Left lung (tissue), 10 donors: ENCODE measurements around the gene FPR2. TPM values are rescaled to one million over a fixed set of nuclear protein-coding genes. Genes with fewer than 3 reads are reported as not detected.

Source experiments
- ATAC-seq: fragments of 200-7000 bp; cut with Tn5 transposase; one replicate; pipeline ENCODE4 v1.9.1; 2020; ENCODE audit warnings: moderate library complexity
- DNase-seq, 4 donors: peaks; one replicate each; pipeline ENCODE4 v3.0.0-alpha.2; 2013 to 2020
- H3K27ac ChIP-seq, 2 donors: fragments of 200-600 bp; sonication (generic) in 1 of 2; one replicate each; pipeline versions ENCODE4 v1.5.0 to v1.8.0; 2020 to 2021
- H3K27me3 ChIP-seq, 2 donors: fragments of 200-600 bp; sonication (generic) in 1 of 2; one replicate each; pipeline versions ENCODE4 v1.5.0 to v1.8.0; 2020 to 2021
- H3K36me3 ChIP-seq, 2 donors: fragments of 200-600 bp; sonication (generic) in 1 of 2; one replicate each; pipeline versions ENCODE4 v1.5.0 to v1.8.0; 2020 to 2021
- H3K4me1 ChIP-seq, 2 donors: fragments of 200-600 bp; one replicate each; pipeline ENCODE4 v1.8.0; 2021
- H3K4me3 ChIP-seq, 2 donors: fragments of 200-600 bp; sonication (generic) in 1 of 2; one replicate each; pipeline versions ENCODE4 v1.5.0 to v1.8.0; 2020 to 2021; ENCODE audit warnings: mild to moderate bottlenecking in 1 of 2
- H3K9me3 ChIP-seq, 2 donors: fragments of 200-600 bp; sonication (generic) in 1 of 2; one replicate each; pipeline versions ENCODE4 v1.5.0 to v1.8.0; 2020 to 2021
- intact Hi-C, 2 donors: fragments of 100-400 bp; cut with DNase I; formaldehyde crosslinking; loops; one replicate each; pipeline versions ENCODE4 v1.11.2 to v1.14.2; 2022
- polyA plus RNA-seq, 6 donors: library from polyadenylated mRNA; unstranded; fragments of 120-200 nt; gene quantifications; one replicate each; pipeline ENCODE4 v1.2.1, GENCODE V29; 2013; ENCODE audit not compliant: insufficient read length in 6 of 6
- total RNA-seq, 2 donors: library from RNA; stranded (reverse); fragmentation: NEBNext Ultra II Directional; extraction: Animal tissue kit (Norgen Biotek cat#: 25700); gene quantifications; one replicate each; pipeline ENCODE4 v1.2.1, GENCODE V29; 2021
- TF ChIP-seq, protein P1 (sequence below), 2 donors: fragments of 200-600 bp; sonication (generic) in 1 of 2; IDR thresholded peaks; one replicate each; pipeline versions ENCODE4 v1.5.0 to v1.8.0; 2021; ENCODE audit warnings: antibody characterized with exemption in 2 of 2
- donor health status: DM: no; HTN: yes; CAD: no.
- donor health status: DM: no; HTN: no; CAD: no.

Gene FPR2
- total and polyA plus RNA-seq, 8 donors = 0.14 to 41.7 (median 0.29) TPM

- Histone ChIP-seq H3K4me1 (peaks cover 0 to 6% of the 10 kb centered on the region in 2 donors), H3K4me3 (no peak overlapping the region), H3K27me3 (peaks cover 41 to 97% of the 10 kb centered on the region in 2 donors), H3K9me3 (no peaks in the 10 kb centered on the region), H3K27ac (no peak overlapping the region), H3K36me3 (no peaks in the 10 kb centered on the region)
- TF ChIP-seq, protein P1, sequence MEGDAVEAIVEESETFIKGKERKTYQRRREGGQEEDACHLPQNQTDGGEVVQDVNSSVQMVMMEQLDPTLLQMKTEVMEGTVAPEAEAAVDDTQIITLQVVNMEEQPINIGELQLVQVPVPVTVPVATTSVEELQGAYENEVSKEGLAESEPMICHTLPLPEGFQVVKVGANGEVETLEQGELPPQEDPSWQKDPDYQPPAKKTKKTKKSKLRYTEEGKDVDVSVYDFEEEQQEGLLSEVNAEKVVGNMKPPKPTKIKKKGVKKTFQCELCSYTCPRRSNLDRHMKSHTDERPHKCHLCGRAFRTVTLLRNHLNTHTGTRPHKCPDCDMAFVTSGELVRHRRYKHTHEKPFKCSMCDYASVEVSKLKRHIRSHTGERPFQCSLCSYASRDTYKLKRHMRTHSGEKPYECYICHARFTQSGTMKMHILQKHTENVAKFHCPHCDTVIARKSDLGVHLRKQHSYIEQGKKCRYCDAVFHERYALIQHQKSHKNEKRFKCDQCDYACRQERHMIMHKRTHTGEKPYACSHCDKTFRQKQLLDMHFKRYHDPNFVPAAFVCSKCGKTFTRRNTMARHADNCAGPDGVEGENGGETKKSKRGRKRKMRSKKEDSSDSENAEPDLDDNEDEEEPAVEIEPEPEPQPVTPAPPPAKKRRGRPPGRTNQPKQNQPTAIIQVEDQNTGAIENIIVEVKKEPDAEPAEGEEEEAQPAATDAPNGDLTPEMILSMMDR (IDR thresholded peaks at IDR 0.05) = no peak
- DNase-seq (no peak), ATAC-seq (no peak)
- intact Hi-C loops = no loop called here
These were observed 39.1 kb upstream of the FPR2 start for GRCh38 chr19:51721905-51722304.

DNA sequence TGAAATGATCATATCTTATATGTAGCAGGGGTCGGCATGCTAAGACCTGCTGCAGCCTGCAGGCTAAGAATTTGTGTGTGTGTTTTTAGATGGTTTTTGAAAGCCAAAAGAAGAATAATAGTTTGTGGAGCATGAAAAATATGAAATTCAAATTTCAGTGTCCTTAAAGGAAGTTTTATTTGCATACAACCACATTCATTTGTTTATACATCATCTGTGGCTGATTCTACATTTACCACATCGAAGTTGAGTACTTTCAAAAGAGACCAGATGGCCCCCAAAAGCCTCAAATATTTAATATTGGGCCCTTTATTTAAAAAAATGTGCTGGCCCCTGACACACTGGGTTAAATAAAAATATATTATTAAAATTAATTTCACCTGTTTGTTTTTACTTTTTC is 38.5 kb upstream of the FPR2 start:
- Histone ChIP-seq H3K4me3 (no peak overlapping the region), H3K27me3 (peaks cover 41 to 97% of the 10 kb centered on the region in 2 donors), H3K36me3 (no peaks in the 10 kb centered on the region), H3K9me3 (no peaks in the 10 kb centered on the region), H3K4me1 (peaks cover 0 to 6% of the 10 kb centered on the region in 2 donors), H3K27ac (no peak overlapping the region)
- DNase-seq (no peak), ATAC-seq (no peak)
- TF ChIP-seq, protein P1 (IDR thresholded peaks at IDR 0.05) = no peak
- intact Hi-C loops = no loop called here

DNA sequence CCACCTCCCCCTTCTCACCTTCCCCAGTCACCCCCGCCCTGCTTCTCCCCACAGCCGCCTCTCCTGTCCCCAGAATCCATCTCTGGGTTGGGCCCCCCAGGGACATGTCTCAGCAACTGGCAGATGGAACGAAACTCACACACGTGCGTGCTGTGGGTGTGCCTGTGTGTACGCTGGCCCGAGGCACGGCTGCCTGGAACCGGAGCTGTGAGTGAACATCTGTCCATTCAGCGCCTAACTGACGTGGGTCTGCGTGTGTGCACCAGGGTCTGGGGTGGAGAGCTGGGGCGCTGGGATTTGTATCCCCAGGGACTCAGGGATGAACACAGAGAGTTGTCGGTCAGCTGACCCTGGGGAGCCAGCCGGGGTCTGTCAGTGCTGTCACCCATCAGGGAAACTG is 36.4 kb upstream of the FPR2 start:
- Histone ChIP-seq H3K27me3 (peaks cover 28 to 97% of the 10 kb centered on the region in 2 donors), H3K27ac (no peak overlapping the region), H3K36me3 (no peaks in the 10 kb centered on the region), H3K4me1 (peaks cover 0 to 3% of the 10 kb centered on the region in 2 donors), H3K4me3 (no peak overlapping the region), H3K9me3 (no peaks in the 10 kb centered on the region)
- intact Hi-C loops = no loop called here
- DNase-seq = no peak
- ATAC-seq = peak; percentile 9
- TF ChIP-seq, protein P1 (IDR thresholded peaks at IDR 0.05) = no peak

DNA sequence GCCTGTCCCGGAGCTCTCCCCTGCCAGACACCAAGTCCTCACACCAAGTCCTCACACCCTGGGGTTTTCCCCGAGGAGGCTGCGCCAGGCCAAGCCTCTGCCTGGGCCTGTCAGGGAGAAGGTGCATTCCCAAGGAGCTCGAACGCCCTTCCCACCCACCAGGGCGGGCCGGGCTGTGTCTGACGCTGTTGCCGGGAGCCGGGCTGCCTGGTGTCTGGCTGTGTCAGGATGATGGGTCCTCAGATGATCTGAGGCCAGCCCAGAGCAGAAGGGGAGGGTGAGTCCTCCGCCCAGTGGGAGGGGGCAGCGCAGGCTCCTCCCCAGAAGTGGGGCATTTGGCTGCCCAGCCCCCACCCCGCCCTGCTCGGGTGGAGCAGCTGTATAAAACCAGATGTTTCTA is 34.9 kb upstream of the FPR2 start:
- peaks cover 14 to 91% of the 10 kb centered on the region in 2 donors for H3K27me3 ChIP-seq
- ATAC-seq = peak; percentile 82
- peaks cover 0 to 6% of the 10 kb centered on the region in 2 donors for H3K9me3 ChIP-seq
- TF ChIP-seq, protein P1 (IDR thresholded peaks at IDR 0.05) = no peak
- H3K4me1 ChIP-seq = no peaks in the 10 kb centered on the region
- DNase-seq = peak in 1 of 4 donors; percentile 39
- H3K27ac ChIP-seq = no peak overlapping the region
- H3K36me3 ChIP-seq = no peaks in the 10 kb centered on the region
- intact Hi-C loops = no loop called here
- H3K4me3 ChIP-seq = no peak overlapping the region

DNA sequence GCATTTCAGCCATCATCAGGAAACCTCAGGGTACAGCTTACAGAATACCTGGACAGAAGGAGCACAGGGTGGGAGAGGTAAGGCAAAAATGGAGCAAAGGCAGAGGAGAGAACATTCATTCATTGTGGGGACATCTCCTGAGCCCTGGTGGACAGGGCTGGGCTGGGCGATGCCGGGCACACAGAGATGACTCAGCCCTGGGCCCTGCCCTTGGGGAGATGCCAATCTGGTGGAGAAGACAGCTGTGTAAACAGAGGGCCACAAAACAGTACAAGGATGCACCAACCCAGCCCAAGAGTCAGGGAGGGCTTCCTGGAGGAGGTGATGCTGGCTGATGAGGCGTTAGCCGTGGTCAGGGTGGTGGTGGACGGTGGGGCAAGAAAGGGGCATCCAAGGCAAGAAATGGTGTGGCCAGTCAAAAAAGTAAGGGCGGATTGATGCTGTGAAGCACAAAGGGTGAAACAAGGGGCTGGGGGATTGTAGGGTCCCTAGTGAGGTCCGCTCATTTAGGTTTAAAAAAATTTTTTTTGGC is 33.6 kb upstream of the FPR2 start:
- no peak for ATAC-seq
- intact Hi-C loops = no loop called here
- Histone ChIP-seq H3K27ac (no peak overlapping the region), H3K9me3 (peaks cover 0 to 9% of the 10 kb centered on the region in 2 donors), H3K36me3 (no peaks in the 10 kb centered on the region), H3K4me1 (no peaks in the 10 kb centered on the region), H3K4me3 (no peak overlapping the region), H3K27me3 (peaks cover 7 to 81% of the 10 kb centered on the region in 2 donors)
- no peak for DNase-seq
- TF ChIP-seq, protein P1 (IDR thresholded peaks at IDR 0.05) = no peak
